Transverse colon (tissue), 3 donors: Measurements from ENCODE around the gene GON4L.
"Not testable (repeated sequence)": the region's sequence is repeated elsewhere in the genome, so short reads cannot be mapped to it uniquely, and the experiment has no call there.

ENCODE experiments used
- CTCF ChIP-seq, 5 experiments: fragments of 200-600 bp in 3 of 5; fragments of 450-650 bp in 2 of 5; sonication (generic) in 3 of 5; IDR thresholded peaks; 1 replicate in 2 of 5; 2 replicates in 3 of 5; pipeline ENCODE4 v1.5.1; 2016 to 2017; ENCODE audit warnings: antibody characterized with exemption in 5 of 5, inconsistent platforms in 3 of 5, mild to moderate bottlenecking in 2 of 5, moderate library complexity in 1 of 5
- EP300 ChIP-seq: sonication (generic); formaldehyde crosslinking; IDR thresholded peaks from one replicate; pipeline ENCODE4 v1.6.1; 2017; ENCODE audit warnings: antibody characterized with exemption, low read depth

GRCh38 chr1:155834927-155835399 is 22.1 kb downstream of the GON4L start:
- not testable (repeated sequence) for TF ChIP-seq CTCF (IDR thresholded peaks at IDR 0.05); EP300
